HEK293T (cell line): ENCODE results near the gene APOO.
"Not testable (repeated sequence)": the region's sequence is repeated elsewhere in the genome, so short reads cannot be mapped to it uniquely, and the experiment has no call there.

Source experiments
- CTCF ChIA-PET: fragments of 350-600 bp; formaldehyde crosslinking; extraction: SDS; loops from one replicate; lab custom pipeline; 2021; ENCODE audit warnings: antibody characterized with exemption, inconsistent platforms; lab: Yijun Ruan, JAX
- POLR2A ChIA-PET: fragments of 350-600 bp; formaldehyde crosslinking; extraction: SDS; loops from one replicate; lab custom pipeline; 2020; ENCODE audit warnings: antibody characterized with exemption, inconsistent platforms; lab: Yijun Ruan, JAX
- DNase-seq: peaks from one replicate; pipeline ENCODE4 v3.0.0; 2012; ENCODE audit warnings: mixed read lengths; ENCODE audit errors: extremely low spot score
- ARNT ChIP-seq: fragments of 450-650 bp; IDR thresholded peaks from 2 replicates; pipeline ENCODE4 v1.6.1; 2017; ENCODE audit warnings: mild to moderate bottlenecking
- BHLHE40 ChIP-seq: fragments of 450-650 bp; IDR thresholded peaks from 2 replicates; pipeline ENCODE4 v1.6.1; 2016; ENCODE audit warnings: mild to moderate bottlenecking, moderate library complexity, borderline replicate concordance
- CTBP1 ChIP-seq: fragments of 450-650 bp; IDR thresholded peaks from 2 replicates; pipeline ENCODE4 v1.6.1; 2016; ENCODE audit warnings: borderline replicate concordance
- ELF4 ChIP-seq: fragments of 450-650 bp; IDR thresholded peaks from 2 replicates; pipeline ENCODE4 v1.6.1; 2017; ENCODE audit warnings: antibody characterized with exemption
- FOXA1 ChIP-seq: fragments of 450-650 bp; IDR thresholded peaks from 2 replicates; pipeline ENCODE4 v1.6.1; 2016; ENCODE audit warnings: mild to moderate bottlenecking
- FOXK2 ChIP-seq: fragments of 450-650 bp; IDR thresholded peaks from 2 replicates; pipeline ENCODE4 v1.6.1; 2016; ENCODE audit warnings: mild to moderate bottlenecking
- FOXM1 ChIP-seq: fragments of 450-650 bp; IDR thresholded peaks from 2 replicates; pipeline ENCODE4 v1.6.1; 2017; ENCODE audit warnings: mild to moderate bottlenecking, borderline replicate concordance
- HDGF ChIP-seq: fragments of 450-650 bp; IDR thresholded peaks from 2 replicates; pipeline ENCODE4 v1.6.1; 2017; ENCODE audit warnings: antibody characterized with exemption, borderline replicate concordance
- L3MBTL2 ChIP-seq: fragments of 450-650 bp; conservative IDR thresholded peaks from 2 replicates; pipeline ENCODE4 v1.6.1; 2016; ENCODE audit warnings: mild to moderate bottlenecking
- LEF1 ChIP-seq: fragments of 450-650 bp; IDR thresholded peaks from 2 replicates; pipeline ENCODE4 v1.6.1; 2017; ENCODE audit warnings: mild to moderate bottlenecking, borderline replicate concordance
- NFRKB ChIP-seq: fragments of 450-650 bp; IDR thresholded peaks from 2 replicates; pipeline ENCODE4 v1.6.1; 2016; ENCODE audit warnings: mild to moderate bottlenecking, moderate library complexity
- PKNOX1 ChIP-seq: fragments of 450-650 bp; IDR thresholded peaks from 2 replicates; pipeline ENCODE4 v1.6.1; 2016
- SP1 ChIP-seq: fragments of 450-650 bp; IDR thresholded peaks from 2 replicates; pipeline ENCODE4 v1.6.1; 2017
- SUZ12 ChIP-seq: fragments of 450-650 bp; IDR thresholded peaks from 2 replicates; pipeline ENCODE4 v1.6.1; 2016; ENCODE audit warnings: mild to moderate bottlenecking
- TARDBP ChIP-seq: fragments of 450-650 bp; IDR thresholded peaks from 2 replicates; pipeline ENCODE4 v1.6.1; 2016
- ZNF384 ChIP-seq: fragments of 450-650 bp; IDR thresholded peaks from 2 replicates; pipeline ENCODE4 v1.6.1; 2016

APOO gene

GRCh38 chrX:23861215-23861896 is 46.4 kb downstream of the APOO start:
- TF ChIP-seq CTBP1: no peak
- TF ChIP-seq FOXM1: no peak
- no peak for TF ChIP-seq SP1
- no peak for TF ChIP-seq LEF1
- DNase-seq: no peak
- ChIA-PET POLR2A (no interaction called here), CTCF (interaction anchor here (0.6 to 1.1 kb wide), 2 partner anchors 40 to 54 kb away, joined by 3 to 4 read pairs; no protein-coding TSS in a partner anchor)

GRCh38 chrX:23859238-23859637 is 48.5 kb downstream of the APOO start:
- CTCF ChIA-PET, DNase-seq: not testable (repeated sequence)
- POLR2A ChIA-PET: interaction anchor here (1.0 kb wide), 1 partner anchor 11 kb away, joined by 3 read pairs; no protein-coding TSS in a partner anchor

GRCh38 chrX:23857935-23858334 is 49.8 kb downstream of the APOO start:
- no peak for DNase-seq
- POLR2A ChIA-PET: no interaction called here
- CTCF ChIA-PET: no interaction called here
- no peak for TF ChIP-seq PKNOX1
- TF ChIP-seq TARDBP: no peak
- TF ChIP-seq BHLHE40: no peak
- TF ChIP-seq ELF4: no peak

- no peak for TF ChIP-seq ELF4
- TF ChIP-seq FOXA1: no peak
- TF ChIP-seq FOXM1: no peak
- TF ChIP-seq PKNOX1: no peak
- no peak for TF ChIP-seq SUZ12
- no peak for TF ChIP-seq FOXK2
- TF ChIP-seq HDGF: no peak
- TF ChIP-seq LEF1: no peak
- no peak for TF ChIP-seq ZNF384
- TF ChIP-seq BHLHE40: no peak
- no peak for TF ChIP-seq NFRKB
- no peak for TF ChIP-seq SP1
- ChIA-PET POLR2A (no interaction called here), CTCF (no interaction called here)
- no peak for DNase-seq
These were observed 50.4 kb downstream of the APOO start for GRCh38 chrX:23857363-23857762.

- CTCF ChIA-PET: interaction anchor here (0.6 to 0.7 kb wide), 2 partner anchors 9 to 13 kb away, joined by 3 to 4 read pairs; no protein-coding TSS in a partner anchor
- TF ChIP-seq SUZ12 (no peak), CTBP1 (no peak), ARNT (no peak), ELF4 (no peak), PKNOX1 (no peak), BHLHE40 (no peak), TARDBP (no peak)
- no peak for DNase-seq
- POLR2A ChIA-PET: no interaction called here
These were observed 52.2 kb downstream of the APOO start for GRCh38 chrX:23855569-23855968.

- TF ChIP-seq ARNT: no peak
- DNase-seq: no peak
- ChIA-PET CTCF (interaction anchor here (0.6 kb wide), 1 partner anchor 10 kb away, joined by 3 read pairs; no protein-coding TSS in a partner anchor), POLR2A (no interaction called here)
These were observed 52.8 kb downstream of the APOO start for GRCh38 chrX:23854945-23855344.

GRCh38 chrX:23854122-23854521 is 53.6 kb downstream of the APOO start:
- TF ChIP-seq ZNF384: no peak
- TF ChIP-seq SP1: no peak
- no peak for TF ChIP-seq FOXK2
- TF ChIP-seq ELF4: no peak
- TF ChIP-seq ARNT: no peak
- TF ChIP-seq LEF1: no peak
- no peak for TF ChIP-seq BHLHE40
- no peak for TF ChIP-seq FOXM1
- TF ChIP-seq NFRKB: no peak
- TF ChIP-seq PKNOX1: no peak
- TF ChIP-seq FOXA1: no peak
- TF ChIP-seq SUZ12: no peak
- no peak for TF ChIP-seq HDGF
- TF ChIP-seq L3MBTL2: no peak
- no peak for TF ChIP-seq TARDBP
- TF ChIP-seq CTBP1: no peak
- ChIA-PET POLR2A (no interaction called here), CTCF (no interaction called here)
- no peak for DNase-seq
